T-helper 2 cell (primary cell): ENCODE results near the gene NFE2L3.
"Not testable (repeated sequence)": the region's sequence is repeated elsewhere in the genome, so short reads cannot be mapped to it uniquely, and the experiment has no call there.

ENCODE experiments used
- DNase-seq, 5 experiments: peaks; one replicate each; pipeline versions ENCODE4 v3.0.0 to v3.0.0-alpha.2; 2012 to 2022

Gene NFE2L3

DNA sequence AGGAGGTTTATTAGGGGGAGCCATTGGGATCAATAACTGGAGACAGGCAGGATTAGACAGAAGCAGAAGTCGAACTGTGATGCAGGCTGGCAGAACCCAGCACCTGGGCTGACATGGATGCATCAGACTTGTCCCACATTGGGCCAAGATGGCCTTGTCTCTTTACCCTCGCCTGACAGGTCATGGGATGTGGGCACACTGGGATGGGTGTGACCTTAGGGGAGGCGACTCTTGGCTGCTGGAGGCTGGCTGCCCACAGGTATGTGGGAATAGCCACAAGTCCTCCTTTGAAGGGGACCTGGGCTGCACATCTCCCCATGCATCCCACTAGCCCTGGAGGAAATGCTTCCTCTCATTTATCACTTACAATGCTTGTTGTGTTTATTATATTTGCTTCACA is 17.3 kb downstream of the NFE2L3 start:
- no peak for DNase-seq

DNA sequence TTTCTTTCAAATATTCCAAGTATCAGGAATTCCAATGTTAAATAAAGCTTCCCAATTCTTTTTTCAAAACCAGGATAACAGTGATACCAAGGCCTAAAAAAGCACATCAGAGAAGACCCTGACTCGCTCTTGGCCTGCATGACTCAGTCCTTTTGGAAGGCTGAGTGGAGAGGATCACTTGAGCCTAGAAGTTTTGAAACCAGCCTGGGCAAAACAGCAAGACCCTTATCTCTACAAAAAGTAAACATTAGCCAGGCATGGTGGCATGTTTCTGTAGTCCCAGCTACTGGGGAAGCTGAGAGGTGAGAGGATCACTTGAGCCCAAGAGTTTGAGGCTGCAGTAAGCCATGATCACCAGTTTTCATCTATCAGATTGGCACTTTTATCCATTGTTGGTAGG is 18.7 kb downstream of the NFE2L3 start:
- no peak for DNase-seq

DNA sequence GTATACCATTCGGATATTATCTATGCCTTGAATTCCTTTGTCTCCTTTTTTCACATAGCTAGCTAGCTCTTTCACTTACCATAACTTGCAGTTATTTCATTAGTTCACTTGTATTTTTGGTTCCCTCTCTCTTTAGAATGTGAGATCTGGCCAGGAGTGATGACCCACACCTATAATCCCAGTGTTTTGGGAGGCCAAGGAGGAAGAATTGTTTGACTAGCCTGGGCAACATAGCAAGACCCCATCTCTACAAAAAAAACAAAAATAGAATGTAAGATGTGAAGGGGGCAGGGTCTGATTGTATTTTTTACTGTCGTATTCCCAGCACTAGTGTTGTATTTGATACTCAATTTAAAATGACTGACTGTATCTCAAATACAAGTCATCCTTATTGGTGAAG is 19.6 kb downstream of the NFE2L3 start:
- DNase-seq, result no peak

DNA sequence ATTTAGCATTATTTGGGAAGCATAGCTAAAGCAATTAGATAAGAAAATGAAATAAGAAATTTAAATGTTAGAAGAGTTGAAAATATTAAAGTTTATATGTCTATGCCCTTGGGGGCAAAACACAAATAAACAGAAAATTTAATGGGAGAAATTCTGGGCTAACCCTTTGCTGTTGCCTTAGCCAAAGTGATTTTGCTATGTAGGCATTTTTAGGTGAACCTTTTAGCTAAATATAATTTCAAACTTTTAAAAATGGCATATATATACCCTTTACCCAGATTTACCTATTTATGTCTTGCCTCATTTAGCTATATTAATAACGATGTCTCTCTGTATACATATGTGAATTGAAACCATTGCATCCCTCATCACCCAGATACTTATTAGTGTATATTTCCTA is 20.1 kb downstream of the NFE2L3 start:
- no peak for DNase-seq

DNA sequence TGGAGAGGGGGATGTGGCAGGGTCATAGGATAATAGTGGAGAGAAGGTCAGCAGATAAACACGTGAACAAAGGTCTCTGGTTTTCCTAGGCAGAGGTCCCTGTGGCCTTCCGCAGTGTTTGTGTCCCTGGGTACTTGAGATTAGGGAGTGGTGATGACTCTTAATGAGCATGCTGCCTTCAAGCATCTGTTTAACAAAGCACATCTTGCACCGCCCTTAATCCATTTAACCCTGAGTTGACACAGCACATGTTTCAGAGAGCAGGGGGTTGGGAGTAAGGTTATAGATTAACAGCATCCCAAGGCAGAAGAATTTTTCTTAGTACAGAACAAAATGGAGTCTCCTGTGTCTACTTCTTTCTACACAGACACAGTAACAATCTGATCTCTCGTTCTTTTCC is 23.9 kb downstream of the NFE2L3 start:
- DNase-seq, result not testable (repeated sequence)

DNA sequence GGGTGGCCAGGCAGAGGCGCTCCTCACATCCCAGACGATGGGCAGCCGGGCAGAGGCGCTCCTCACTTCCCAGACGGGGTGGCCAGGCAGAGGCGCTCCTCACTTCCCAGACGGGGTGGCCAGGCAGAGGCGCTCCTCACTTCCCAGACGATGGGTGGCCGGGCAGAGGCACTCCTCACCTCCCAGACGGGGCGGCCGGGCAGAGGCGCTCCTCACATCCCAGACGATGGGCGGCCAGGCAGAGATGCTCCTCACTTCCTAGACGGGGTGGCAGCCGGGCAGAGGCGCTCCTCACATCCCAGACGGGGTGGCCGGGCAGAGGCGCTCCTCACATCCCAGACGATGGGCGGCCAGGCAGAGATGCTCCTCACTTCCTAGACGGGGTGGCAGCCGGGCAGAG is 24.7 kb downstream of the NFE2L3 start:
- DNase-seq, result not testable (repeated sequence)

DNA sequence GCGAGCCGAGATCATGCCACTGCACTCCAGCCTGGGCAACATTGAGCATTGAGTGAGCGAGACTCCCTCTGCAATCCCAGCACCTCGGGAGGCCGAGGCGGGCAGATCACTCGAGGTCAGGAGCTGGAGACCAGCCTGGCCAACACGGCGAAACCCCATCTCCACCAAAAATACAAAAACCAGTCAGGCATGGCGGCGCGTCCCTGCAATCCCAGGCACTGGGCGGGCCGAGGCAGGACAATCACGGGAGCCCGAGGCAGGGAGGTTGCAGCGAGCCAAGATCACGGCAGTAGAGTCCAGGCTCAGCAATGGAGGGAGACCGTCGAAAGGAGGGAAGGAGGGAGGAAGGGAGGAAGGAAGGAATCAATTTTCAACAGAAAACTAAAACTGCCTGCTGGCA is 25.3 kb downstream of the NFE2L3 start:
- DNase-seq, result not testable (repeated sequence)

DNA sequence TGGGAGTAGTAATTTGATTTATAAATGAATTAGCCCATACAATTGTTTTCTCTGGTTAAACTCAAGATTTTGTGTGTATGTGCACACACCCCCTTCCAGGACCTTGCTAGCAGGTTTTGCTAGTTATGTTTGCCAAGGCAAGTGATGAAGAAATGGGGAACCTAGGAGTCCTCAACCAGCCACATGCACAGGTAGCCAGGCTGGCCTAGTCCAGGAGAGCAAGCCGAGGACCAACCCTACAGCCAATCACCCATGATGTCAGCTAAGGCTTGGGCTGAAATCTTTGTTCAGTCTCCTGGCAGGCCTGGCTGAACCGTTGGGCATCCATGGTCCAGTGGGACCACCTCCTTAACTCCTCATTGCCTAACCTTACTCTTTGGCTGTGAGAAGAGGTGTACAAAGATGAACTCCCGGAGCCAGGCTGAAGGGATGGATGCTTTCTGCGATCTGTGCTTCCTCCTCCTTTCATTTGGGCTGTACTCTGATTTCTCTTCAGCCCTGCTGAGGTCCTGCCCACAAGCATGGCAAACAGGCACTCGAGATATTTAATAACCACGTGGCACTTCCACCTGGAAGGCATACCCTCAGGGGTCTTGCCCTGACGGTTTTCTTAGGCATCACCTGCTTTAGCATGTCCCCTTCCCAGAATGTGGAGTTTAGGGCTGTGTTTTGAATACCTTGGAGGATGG is 26.4 kb downstream of the NFE2L3 start:
- DNase-seq, result no peak

DNA sequence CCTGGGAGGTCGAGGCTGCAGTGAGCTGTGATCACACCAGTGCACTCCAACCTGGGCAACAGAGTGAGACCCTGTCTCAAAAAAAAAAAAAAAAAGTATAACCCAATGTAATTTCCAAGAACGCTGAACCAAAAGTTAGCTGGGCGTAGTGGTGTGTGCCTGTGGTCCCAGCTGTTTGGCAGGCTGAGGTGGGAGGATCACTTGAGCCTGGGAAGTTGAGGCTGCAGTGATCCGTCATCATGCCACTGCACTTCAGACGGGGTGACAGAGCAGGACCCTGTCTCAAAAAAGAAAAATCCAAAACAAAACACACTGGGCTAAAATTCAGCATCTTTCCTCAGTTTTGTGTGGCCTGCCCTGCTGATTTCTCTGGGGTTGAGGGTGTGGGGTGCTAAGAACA is 27.4 kb downstream of the NFE2L3 start:
- DNase-seq, result no peak

DNA sequence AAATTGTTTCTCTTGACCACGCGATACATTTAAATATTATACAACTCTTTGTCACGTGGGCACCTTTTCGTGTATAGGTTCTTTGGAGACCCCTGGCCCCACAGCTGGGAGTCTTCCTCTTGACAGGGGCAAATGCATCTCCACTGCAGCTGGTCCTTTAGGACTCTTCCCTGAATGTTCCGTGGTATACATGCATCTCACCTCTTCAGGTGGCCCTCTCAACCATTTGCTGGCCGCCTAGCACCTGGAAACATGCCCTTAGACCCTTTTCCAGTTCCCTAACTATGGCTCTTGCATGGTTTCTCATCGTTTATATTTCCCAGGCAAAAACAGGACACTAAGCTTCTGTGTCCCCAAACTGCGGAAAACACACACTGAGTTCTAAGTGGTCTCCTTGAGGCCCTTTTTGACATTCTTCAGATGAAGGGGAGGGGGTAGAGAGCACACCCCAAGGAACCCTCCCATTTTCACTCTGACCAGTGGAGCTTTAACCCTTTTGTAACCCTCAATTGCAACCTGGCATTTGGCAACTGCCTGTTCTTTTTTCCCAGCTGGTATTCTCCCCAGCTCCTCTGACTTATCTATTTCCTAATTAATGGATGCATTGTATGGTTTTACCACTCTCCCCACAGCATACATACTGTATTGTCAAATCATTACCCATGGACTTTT is 28.0 kb downstream of the NFE2L3 start:
- DNase-seq, result no peak

DNA sequence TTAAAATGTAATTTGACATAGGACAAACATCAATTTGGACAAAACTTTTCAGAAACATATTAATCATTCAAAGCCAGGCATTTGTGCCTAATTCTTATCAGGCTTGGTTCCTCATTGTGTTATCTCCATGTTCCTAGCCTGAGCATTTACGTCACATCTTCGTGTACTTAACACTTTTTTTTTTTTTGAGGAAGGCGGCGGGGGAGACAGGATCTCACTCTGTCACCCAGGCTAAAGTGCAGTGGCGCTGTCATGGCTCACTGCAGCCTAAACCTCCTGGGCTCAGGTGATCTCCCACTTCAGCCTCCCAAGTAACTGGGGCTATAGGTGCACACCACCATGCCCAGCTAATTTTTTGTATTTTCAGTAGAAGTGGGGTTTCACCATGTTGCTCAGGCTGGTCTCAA is 28.8 kb downstream of the NFE2L3 start:
- no peak for DNase-seq

DNA sequence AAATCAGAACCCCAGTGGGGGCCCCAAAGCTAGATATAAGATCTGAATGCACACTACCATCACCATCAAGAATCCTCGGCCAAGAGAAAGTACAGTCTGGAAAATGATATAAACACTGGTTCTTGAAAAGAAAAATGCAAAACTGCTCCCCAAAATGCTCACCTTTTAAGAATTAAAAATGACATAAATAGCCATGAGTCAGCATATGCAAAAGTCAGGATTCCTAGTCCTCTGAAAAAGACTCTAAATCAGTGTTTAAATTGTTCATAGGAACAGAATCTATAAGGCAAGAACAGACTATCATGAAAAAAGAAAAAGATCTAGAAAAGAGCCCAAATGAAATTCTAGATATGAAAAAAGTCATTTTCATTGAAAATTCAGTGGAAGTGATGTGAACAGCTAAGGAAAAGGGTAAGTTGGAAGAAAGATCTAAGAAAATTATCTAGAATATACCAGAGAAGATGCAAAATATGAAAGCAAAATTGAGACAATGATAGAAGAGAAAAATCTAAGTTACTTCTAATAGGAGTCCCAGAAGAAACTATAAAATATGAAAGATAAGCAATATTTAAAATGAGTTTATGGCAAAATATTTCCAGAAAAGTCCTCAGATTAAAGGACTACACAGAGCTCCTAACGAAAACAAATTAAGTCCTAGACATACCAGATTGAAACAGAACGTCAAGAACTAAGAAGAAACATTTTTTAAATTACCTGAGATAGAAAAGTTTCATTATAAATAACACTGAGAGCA is 29.7 kb downstream of the NFE2L3 start:
- no peak for DNase-seq

DNA sequence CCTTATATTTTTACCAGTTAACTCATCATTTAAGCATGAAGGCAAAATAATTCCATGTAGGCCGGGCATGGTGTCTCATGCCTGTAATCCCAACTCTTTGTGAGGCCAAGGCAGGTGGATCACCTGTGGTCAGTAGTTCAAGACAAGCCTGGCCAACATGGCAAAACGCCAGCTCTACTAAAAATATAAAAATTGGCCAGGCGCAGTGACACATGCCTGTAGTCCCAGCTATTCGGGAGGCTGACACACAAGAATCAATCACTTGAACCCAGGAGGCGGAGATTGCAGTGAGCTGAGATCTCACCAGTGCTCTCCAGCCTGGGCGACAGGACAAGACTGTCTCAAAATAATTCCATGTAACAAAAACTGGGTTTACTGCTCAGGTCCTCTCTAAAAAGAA is 30.3 kb downstream of the NFE2L3 start:
- no peak for DNase-seq

DNA sequence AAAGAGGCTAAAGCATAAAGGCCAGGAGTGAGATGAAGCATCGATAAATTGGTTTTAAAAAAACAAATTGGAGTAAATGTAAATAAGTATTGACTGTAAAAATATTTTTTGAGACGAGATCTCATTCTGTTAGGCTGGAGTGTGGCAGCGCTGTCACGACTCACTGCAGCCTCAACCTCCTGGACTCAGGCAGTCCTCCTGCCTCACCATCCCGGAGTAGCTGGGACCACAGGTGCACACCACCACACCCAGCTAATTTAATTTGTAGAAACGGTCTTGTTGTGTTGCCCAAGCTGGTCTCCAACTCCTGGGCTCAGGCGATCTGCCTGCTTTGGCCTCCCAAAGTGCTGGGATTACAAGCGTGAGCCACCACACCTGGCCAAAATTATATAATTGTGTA is 30.7 kb downstream of the NFE2L3 start:
- DNase-seq, result no peak

DNA sequence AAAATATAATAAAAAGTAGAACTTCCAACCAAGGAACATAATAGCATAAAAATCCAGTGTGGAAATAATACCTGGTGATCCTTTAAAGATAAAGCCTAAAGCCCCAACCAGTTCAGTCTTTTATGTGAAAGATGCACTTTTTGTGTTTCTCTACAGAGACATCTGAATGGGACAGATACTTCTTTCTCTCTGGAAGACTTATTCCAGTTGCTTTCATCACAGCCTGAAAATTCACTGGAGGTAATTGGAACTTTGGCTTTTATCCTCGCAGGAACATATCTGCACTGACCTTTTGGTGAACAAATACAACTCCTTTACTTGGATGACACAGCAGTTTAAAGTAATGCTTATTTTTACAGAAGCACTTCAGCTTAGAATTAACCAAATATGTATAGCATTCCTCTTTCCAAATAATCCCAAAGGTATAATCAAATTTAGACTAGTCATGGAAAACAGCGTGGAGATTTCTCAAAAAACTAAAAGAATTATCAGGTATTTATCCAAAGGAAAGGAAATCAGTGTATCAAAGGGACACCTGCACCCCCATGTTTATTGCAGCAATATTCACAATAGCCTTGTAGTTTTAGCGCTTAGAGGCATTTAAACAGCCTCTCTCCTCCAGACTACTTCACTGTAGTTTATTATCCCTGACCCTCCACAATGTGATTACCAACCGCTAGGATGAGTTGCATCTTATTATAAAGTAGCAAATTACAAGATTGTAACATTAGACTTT is 31.7 kb downstream of the NFE2L3 start:
- DNase-seq, result no peak

DNA sequence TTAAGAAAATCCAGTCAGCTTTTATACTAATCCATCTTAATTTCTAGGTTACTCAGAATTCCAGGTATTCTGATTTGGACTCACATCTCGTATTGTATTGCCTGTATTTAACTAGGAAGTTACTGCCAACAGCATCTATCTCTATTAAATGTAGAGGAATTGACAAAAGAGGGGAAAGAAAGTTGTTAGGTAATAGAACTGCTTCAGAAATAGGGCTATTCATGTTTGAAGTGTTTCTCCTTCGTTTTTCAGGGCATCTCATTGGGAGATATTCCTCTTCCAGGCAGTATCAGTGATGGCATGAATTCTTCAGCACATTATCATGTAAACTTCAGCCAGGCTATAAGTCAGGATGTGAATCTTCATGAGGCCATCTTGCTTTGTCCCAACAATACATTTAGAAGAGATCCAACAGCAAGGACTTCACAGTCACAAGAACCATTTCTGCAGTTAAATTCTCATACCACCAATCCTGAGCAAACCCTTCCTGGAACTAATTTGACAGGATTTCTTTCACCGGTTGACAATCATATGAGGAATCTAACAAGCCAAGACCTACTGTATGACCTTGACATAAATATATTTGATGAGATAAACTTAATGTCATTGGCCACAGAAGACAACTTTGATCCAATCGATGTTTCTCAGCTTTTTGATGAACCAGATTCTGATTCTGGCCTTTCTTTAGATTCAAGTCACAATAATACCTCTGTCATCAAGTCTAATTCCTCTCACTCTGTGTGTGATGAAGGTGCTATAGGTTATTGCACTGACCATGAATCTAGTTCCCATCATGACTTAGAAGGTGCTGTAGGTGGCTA is 32.5 kb downstream of the NFE2L3 start:
- not testable (repeated sequence) for DNase-seq

DNA sequence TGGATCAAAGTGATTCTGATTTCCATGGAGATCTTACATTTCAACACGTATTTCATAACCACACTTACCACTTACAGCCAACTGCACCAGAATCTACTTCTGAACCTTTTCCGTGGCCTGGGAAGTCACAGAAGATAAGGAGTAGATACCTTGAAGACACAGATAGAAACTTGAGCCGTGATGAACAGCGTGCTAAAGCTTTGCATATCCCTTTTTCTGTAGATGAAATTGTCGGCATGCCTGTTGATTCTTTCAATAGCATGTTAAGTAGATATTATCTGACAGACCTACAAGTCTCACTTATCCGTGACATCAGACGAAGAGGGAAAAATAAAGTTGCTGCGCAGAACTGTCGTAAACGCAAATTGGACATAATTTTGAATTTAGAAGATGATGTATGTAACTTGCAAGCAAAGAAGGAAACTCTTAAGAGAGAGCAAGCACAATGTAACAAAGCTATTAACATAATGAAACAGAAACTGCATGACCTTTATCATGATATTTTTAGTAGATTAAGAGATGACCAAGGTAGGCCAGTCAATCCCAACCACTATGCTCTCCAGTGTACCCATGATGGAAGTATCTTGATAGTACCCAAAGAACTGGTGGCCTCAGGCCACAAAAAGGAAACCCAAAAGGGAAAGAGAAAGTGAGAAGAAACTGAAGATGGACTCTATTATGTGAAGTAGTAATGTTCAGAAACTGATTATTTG is 33.3 kb downstream of the NFE2L3 start:
- no peak for DNase-seq

DNA sequence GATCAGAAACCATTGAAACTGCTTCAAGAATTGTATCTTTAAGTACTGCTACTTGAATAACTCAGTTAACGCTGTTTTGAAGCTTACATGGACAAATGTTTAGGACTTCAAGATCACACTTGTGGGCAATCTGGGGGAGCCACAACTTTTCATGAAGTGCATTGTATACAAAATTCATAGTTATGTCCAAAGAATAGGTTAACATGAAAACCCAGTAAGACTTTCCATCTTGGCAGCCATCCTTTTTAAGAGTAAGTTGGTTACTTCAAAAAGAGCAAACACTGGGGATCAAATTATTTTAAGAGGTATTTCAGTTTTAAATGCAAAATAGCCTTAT is 33.8 kb downstream of the NFE2L3 start:
- DNase-seq, result no peak

DNA sequence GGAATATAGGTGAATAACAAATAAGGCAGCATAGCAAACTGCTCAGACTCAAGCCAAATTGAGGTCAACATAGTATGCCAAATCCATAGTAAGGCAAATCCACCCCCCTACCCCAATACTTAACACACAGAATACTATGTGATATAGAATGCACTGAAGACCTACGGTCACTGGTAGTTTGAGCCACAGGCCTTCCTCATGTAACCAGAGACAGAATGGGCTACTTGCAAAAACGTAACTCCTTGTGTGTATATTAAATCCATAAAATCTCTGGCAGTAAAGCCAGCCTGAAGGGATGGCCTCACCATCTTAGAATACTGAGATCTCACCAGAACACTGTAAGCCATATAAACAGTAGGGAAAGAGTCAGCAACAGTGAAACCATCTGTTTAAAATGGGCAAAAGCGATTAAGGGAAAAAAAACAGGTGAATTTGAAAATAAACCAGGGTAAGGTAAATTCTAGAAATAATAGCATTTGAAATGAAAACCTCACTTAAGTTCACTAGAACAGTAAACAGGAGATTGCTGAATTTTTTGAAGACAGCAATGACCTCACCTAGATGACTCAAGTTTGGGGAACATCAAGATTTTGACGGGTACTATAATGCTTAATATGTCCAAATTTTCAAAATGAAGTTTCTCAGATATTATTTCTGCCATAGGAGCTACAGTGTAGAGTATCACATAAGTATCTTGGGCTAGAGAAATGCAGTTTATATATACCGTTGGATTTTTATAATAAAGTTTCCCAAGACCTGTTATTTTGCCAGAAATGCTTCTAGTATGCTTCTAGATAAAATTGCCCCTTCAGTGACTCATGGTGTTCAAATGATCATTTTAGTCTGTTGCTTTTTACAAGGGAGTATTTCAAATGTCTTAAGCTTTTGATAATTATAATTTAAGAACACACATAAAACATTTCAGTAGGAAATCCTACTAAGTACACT is 34.6 kb downstream of the NFE2L3 start:
- no peak for DNase-seq

DNA sequence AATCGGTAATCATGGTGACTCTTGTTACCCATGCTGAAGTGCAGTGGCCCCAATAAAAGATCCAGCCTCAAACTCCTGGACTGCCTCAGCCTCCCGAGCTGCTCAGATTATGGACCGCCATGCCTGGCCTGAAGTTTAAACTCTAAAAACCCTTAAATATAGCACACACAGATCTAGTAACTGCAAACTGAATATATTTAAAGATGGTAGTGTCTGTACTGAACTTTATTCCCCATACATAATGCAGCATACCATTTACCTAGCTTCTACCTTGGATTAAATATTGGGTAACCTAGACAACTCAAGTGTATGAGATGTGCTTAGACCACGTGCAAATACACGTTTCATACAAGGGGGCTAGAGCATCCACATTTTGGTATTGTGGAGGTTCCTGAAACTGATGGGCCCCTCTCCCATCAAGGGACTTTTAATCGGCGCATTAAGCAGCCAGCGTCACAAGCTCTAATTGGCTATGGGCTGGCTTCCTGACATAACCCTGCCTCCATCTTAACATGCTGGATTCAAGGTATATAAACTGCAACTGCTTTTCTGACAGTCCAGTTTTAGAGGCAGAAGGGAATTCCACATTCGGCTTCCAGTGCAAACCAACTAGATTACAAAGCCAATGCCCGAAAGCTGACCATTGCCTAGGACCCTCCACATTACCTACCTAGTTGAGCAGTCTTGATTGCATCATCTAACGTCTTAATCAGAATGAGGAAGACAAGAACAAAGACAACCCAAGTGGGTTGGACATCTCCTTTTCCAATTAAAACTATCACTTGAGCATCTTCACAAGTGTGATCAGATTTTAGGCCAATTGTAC is 35.6 kb downstream of the NFE2L3 start:
- peak in 1 of 5 experiments; percentile 42 for DNase-seq
